Thyroid gland (tissue), 4 donors: ENCODE measurements around the gene PLCL2.

Experiments used
- CTCF ChIP-seq, 6 experiments: fragments of 200-600 bp in 3 of 6; fragments of 450-650 bp in 3 of 6; sonication (generic) in 3 of 6; IDR thresholded peaks; one replicate each; pipeline ENCODE4 v1.5.1; 2016 to 2019; ENCODE audit warnings: antibody characterized with exemption in 6 of 6, mild to moderate bottlenecking in 2 of 6, inconsistent platforms in 1 of 6, moderate library complexity in 1 of 6
- POLR2A ChIP-seq, 2 donors: fragments of 450-650 bp; IDR thresholded peaks; one replicate each; pipeline ENCODE4 v1.6.1; 2017; ENCODE audit warnings: antibody characterized with exemption in 2 of 2, mild to moderate bottlenecking in 2 of 2, moderate library complexity in 1 of 2

DNA sequence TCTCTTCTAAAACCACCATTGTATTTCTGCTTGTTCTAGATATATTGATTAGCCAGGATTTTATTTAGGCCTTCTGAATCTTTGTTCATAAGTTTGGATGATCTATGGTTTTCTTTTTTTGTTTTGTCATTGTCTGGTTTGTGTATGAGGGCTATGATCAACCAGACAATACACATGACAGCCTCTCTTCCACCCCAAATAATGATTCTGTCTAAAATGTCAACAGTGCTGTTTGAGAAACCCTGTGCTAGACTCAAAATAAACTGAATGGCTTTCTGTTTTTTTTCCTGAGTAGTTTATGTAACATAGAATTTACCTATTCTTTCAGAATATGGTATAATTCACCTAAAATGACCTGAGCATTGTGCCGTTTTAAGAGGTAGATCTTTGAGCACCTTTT, 66.1 kb downstream of the PLCL2 start:
- TF ChIP-seq CTCF (IDR thresholded peaks at IDR 0.05) (no peak), POLR2A (IDR thresholded peaks at IDR 0.05) (no peak)
